IMR-90 (cell line): ENCODE results near the gene HNRNPU. TPM values are rescaled to one million over a fixed set of nuclear protein-coding genes. Genes with fewer than 3 reads are reported as not detected.

Experiments
- ATAC-seq: fragments of 200-7000 bp; cut with Tn5 transposase; 2 replicates; pipeline ENCODE4 v1.9.1; 2020; ENCODE audit warnings: low read depth, mild to moderate bottlenecking, moderate library complexity
- BruUV-seq: library from RNA; stranded (reverse); fragments of 400-500 nt; replicated peaks from 2 replicates; lab custom pipeline; 2021; lab: Mats Ljungman, UMichigan
- CTCF ChIA-PET: fragments of 300-600 bp; formaldehyde crosslinking; extraction: SDS; loops from one replicate; lab custom pipeline; 2021; ENCODE audit warnings: antibody characterized with exemption; lab: Yijun Ruan, JAX
- POLR2A ChIA-PET: fragments of 300-600 bp; sonication (Branson Sonifier 250); formaldehyde crosslinking; loops from one replicate; lab custom pipeline; 2022; ENCODE audit warnings: antibody characterized with exemption; ENCODE audit not compliant: unreplicated experiment; lab: Charles Lee
- DNase-seq: peaks from one replicate; pipeline ENCODE4 v3.0.0; 2013
- H2AFZ ChIP-seq: replicated peaks from 2 replicates; pipeline ENCODE3; 2013; ENCODE audit warnings: low read length, mild to moderate bottlenecking; ENCODE audit not compliant: poor library complexity
- H2AK5ac ChIP-seq: 2 replicates; pipeline ENCODE4 v1.6.1; 2013; ENCODE audit warnings: low read depth, low read length, inconsistent platforms
- H2AK9ac ChIP-seq: replicated peaks from 2 replicates; pipeline ENCODE3; 2013; ENCODE audit warnings: mild to moderate bottlenecking, low read depth, low read length, moderate library complexity; ENCODE audit not compliant: poor library complexity
- H2BK120ac ChIP-seq: 2 replicates; pipeline ENCODE4 v1.6.1; 2013; ENCODE audit warnings: low read depth, low read length, inconsistent platforms
- H2BK15ac ChIP-seq: 3 replicates; pipeline ENCODE4 v1.6.1; 2013; ENCODE audit warnings: low read depth, low read length, inconsistent platforms
- H2BK20ac ChIP-seq: 2 replicates; pipeline ENCODE4 v1.6.1; 2013; ENCODE audit warnings: low read depth, mild to moderate bottlenecking, inconsistent platforms, low read length, moderate library complexity
- H2BK5ac ChIP-seq: 2 replicates; pipeline ENCODE4 v1.6.1; 2013; ENCODE audit warnings: mild to moderate bottlenecking, low read depth, low read length, inconsistent platforms; ENCODE audit not compliant: poor library complexity, severe bottlenecking
- H3K14ac ChIP-seq: replicated peaks from 2 replicates; pipeline ENCODE4 v1.6.1; 2013; ENCODE audit warnings: low read depth, low read length, inconsistent platforms
- H3K18ac ChIP-seq: 2 replicates; pipeline ENCODE4 v1.6.1; 2013; ENCODE audit warnings: low read depth, low read length, control low read depth
- H3K23ac ChIP-seq: 2 replicates; pipeline ENCODE4 v1.6.1; 2013; ENCODE audit warnings: low read depth, low read length, inconsistent platforms
- H3K27ac ChIP-seq: 2 replicates; pipeline ENCODE4 v1.5.1; 2013; ENCODE audit warnings: mild to moderate bottlenecking, control low read depth, low read length; ENCODE audit not compliant: insufficient read depth
- H3K27me3 ChIP-seq: 2 replicates; pipeline ENCODE4 v1.6.1; 2013; ENCODE audit warnings: low read length; ENCODE audit not compliant: control insufficient read depth, insufficient read depth
- H3K36me3 ChIP-seq: 2 replicates; pipeline ENCODE4 v1.6.1; 2013; ENCODE audit warnings: low read length, mixed read lengths; ENCODE audit not compliant: control insufficient read depth, insufficient read depth
- H3K4ac ChIP-seq: 2 replicates; pipeline ENCODE4 v1.6.1; 2013; ENCODE audit warnings: low read depth, low read length, inconsistent platforms
- H3K4me1 ChIP-seq: 2 replicates; pipeline ENCODE4 v1.6.1; 2013; ENCODE audit warnings: low read length, mixed read lengths; ENCODE audit not compliant: control insufficient read depth, insufficient read depth
- H3K4me2 ChIP-seq: 2 replicates; pipeline ENCODE4 v1.6.1; 2013; ENCODE audit warnings: low read depth, mild to moderate bottlenecking, control low read depth, low read length, moderate library complexity
- H3K4me3 ChIP-seq: 2 replicates; pipeline ENCODE4 v1.5.1; 2013; ENCODE audit warnings: low read depth, mild to moderate bottlenecking, control low read depth, low read length, moderate library complexity; ENCODE audit not compliant: insufficient read depth
- H3K56ac ChIP-seq: 2 replicates; pipeline ENCODE4 v1.6.1; 2013; ENCODE audit warnings: low read length, inconsistent platforms; ENCODE audit not compliant: insufficient read depth; ENCODE audit errors: extremely low read depth
- H3K79me1 ChIP-seq, 2 experiments: 2 replicates each; pipeline ENCODE4 v1.6.1; 2013; ENCODE audit warnings: low read length in 2 of 2, inconsistent platforms in 1 of 2, low read depth in 1 of 2
- H3K9ac ChIP-seq: 2 replicates; pipeline ENCODE4 v1.6.1; 2013; ENCODE audit warnings: low read depth, low read length, control low read depth
- H3K9me1 ChIP-seq: 2 replicates; pipeline ENCODE4 v1.6.1; 2013; ENCODE audit warnings: low read length, inconsistent platforms; ENCODE audit not compliant: insufficient read depth
- H3K9me3 ChIP-seq: 2 replicates; pipeline ENCODE4 v1.6.1; 2013; ENCODE audit warnings: low read length; ENCODE audit not compliant: control insufficient read depth, insufficient read depth
- H4K20me1 ChIP-seq: 2 replicates; pipeline ENCODE4 v1.6.1; 2013; ENCODE audit warnings: low read length, inconsistent platforms; ENCODE audit not compliant: insufficient read depth
- H4K5ac ChIP-seq: 2 replicates; pipeline ENCODE4 v1.6.1; 2013; ENCODE audit warnings: mild to moderate bottlenecking, low read depth, low read length, control low read depth
- H4K8ac ChIP-seq, 2 experiments: 2 replicates each; pipeline ENCODE4 v1.6.1; 2013; ENCODE audit warnings: low read depth in 2 of 2, low read length in 2 of 2, control low read depth in 1 of 2, inconsistent platforms in 1 of 2
- H4K91ac ChIP-seq: 2 replicates; pipeline ENCODE4 v1.6.1; 2013; ENCODE audit warnings: low read depth, low read length, inconsistent platforms; ENCODE audit not compliant: insufficient read depth
- CEBPB ChIP-seq: IDR thresholded peaks from 2 replicates; pipeline ENCODE4 v1.6.1; 2012; ENCODE audit warnings: low read depth, low read length, improper control_type of control experiment
- CHD1 ChIP-seq: IDR thresholded peaks from 2 replicates; pipeline ENCODE4 v1.6.1; 2012; ENCODE audit warnings: low read depth, low read length, improper control_type of control experiment
- ELK1 ChIP-seq: fragments of 150-350 bp; IDR thresholded peaks from 2 replicates; pipeline ENCODE4 v1.6.1; 2016; ENCODE audit warnings: low read depth, mild to moderate bottlenecking, low read length, moderate library complexity, borderline replicate concordance
- MAFK ChIP-seq: IDR thresholded peaks from 2 replicates; pipeline ENCODE4 v1.6.1; 2012; ENCODE audit warnings: low read depth, low read length, improper control_type of control experiment
- MAZ ChIP-seq: IDR thresholded peaks from 2 replicates; pipeline ENCODE4 v1.6.1; 2012; ENCODE audit warnings: low read depth, mild to moderate bottlenecking, low read length, improper control_type of control experiment, moderate library complexity, borderline replicate concordance
- MXI1 ChIP-seq: IDR thresholded peaks from 2 replicates; pipeline ENCODE4 v1.6.1; 2012; ENCODE audit warnings: low read depth, mild to moderate bottlenecking, low read length, moderate library complexity, borderline replicate concordance
- NFE2L2 ChIP-seq: fragments of 150-350 bp; IDR thresholded peaks from 2 replicates; pipeline ENCODE4 v1.6.1; 2016; ENCODE audit warnings: low read depth, mild to moderate bottlenecking, low read length
- POLR2A ChIP-seq: IDR thresholded peaks from 2 replicates; pipeline ENCODE4 v1.6.1; 2012; ENCODE audit warnings: mild to moderate bottlenecking, low read depth, low read length
- RAD21 ChIP-seq: IDR thresholded peaks from 2 replicates; pipeline ENCODE4 v1.6.1; 2012; ENCODE audit warnings: low read length, improper control_type of control experiment
- RCOR1 ChIP-seq: IDR thresholded peaks from 2 replicates; pipeline ENCODE4 v1.6.1; 2012; ENCODE audit warnings: mild to moderate bottlenecking, low read length, improper control_type of control experiment; ENCODE audit not compliant: insufficient replicate concordance
- RFX5 ChIP-seq: IDR thresholded peaks from 2 replicates; pipeline ENCODE4 v1.8.0; 2012; ENCODE audit warnings: low read depth, mild to moderate bottlenecking, low read length, moderate library complexity
- SMC3 ChIP-seq: fragments of 150-350 bp; IDR thresholded peaks from 2 replicates; pipeline ENCODE4 v1.6.1; 2016; ENCODE audit warnings: low read depth, mild to moderate bottlenecking, antibody characterized with exemption, low read length, moderate library complexity
- WGBS, 2 experiments: methylation state at CpG; one replicate each; pipeline versions ENCODE4 v1.1.5 to v1.1.7; 2013; ENCODE audit warnings: missing lambda C conversion rate in 2 of 2; ENCODE audit not compliant: insufficient read length in 1 of 2; ENCODE audit errors: extremely low coverage in 2 of 2; 5-methylcytosine and 5-hydroxymethylcytosine counted together
- dilution Hi-C: fragments of 300-500 bp; cut with HindIII; formaldehyde crosslinking; loops from one replicate; pipeline ENCODE4 v1.14.3; 2018; ENCODE audit warnings: low sequenced_read_pairs; ENCODE audit not compliant: unreplicated experiment
- in situ Hi-C: fragments of 300-500 bp; cut with MboI; formaldehyde crosslinking; loops from 3 replicates; pipeline ENCODE4 v1.14.3; 2019; ENCODE audit warnings: low sequenced_read_pairs, inconsistent platforms, mixed read lengths
- intact Hi-C: fragments of 100-400 bp; cut with micrococcal nuclease; formaldehyde crosslinking; loops from 2 replicates; pipeline ENCODE4 v1.10.0; 2022
- polyA plus RNA-seq, 3 experiments: library from polyadenylated mRNA; depleted of rRNA; stranded (reverse); fragments of >200 nt; gene quantifications; 2 replicates each; pipeline ENCODE4 v1.2.3, GENCODE V29; 2012; ENCODE audit warnings: low replicate concordance in 1 of 3
- total RNA-seq: library from RNA; depleted of rRNA; stranded (reverse); fragments of >200 nt; gene quantifications from 2 replicates; pipeline ENCODE4 v1.2.3, GENCODE V29; 2012
- TF ChIP-seq, protein P1 (sequence below): conservative IDR thresholded peaks from 2 replicates; pipeline ENCODE4 v1.5.1; 2012; ENCODE audit warnings: mild to moderate bottlenecking, low read depth, low read length, improper control_type of control experiment

The HNRNPU gene
- total and polyA plus RNA-seq, 2 of the 4 experiments (the other 2 are of a cell fraction) = 151 to 169 TPM

DNA sequence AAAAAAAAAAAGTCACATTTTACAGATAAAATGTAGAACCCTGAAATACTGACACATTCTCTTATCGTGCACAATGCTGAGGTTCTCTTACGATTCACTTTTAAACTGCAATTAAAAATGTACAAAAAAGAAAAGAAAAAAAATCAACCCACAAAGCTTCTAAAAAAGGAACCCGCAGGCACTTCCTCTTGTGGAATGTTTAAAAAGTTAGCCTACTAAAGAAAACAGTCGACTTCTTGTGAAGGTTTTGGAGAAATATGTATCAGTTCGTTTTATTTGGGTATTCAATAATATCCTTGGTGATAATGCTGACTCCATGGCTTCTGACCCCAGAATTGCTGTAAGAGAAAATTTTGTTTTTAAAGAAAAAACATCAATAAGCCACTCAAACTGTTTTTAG, 10.2 kb downstream of the HNRNPU start:
- no peak overlapping the region for H2BK20ac ChIP-seq
- no peaks in the 10 kb centered on the region for H3K9me3 ChIP-seq
- H3K18ac ChIP-seq = no peak overlapping the region
- no peak overlapping the region for H4K91ac ChIP-seq
- WGBS, 2 experiments = no CpG with 5 or more reads among the region's 5 CpGs
- H2BK15ac ChIP-seq = no peak overlapping the region
- H3K4me3 ChIP-seq = no peak overlapping the region
- no peak overlapping the region for H3K9ac ChIP-seq
- peaks cover 51% of the 10 kb centered on the region for H3K36me3 ChIP-seq
- CTCF ChIA-PET = no interaction called here
- H3K4me2 ChIP-seq = no peak overlapping the region
- BruUV-seq = no TSS peak
- H2AK9ac ChIP-seq = no peak overlapping the region
- H2AK5ac ChIP-seq = no peak overlapping the region
- ATAC-seq (no peak), DNase-seq (no peak)
- intact Hi-C loops (no loop called here), dilution Hi-C loops (no loop called here), in situ Hi-C loops (no loop called here)
- TF ChIP-seq SMC3 (no peak), POLR2A (no peak), MXI1 (no peak), MAZ (no peak), RAD21 (no peak), RCOR1 (no peak), CHD1 (no peak), CEBPB (no peak), NFE2L2 (no peak), RFX5 (no peak), MAFK (no peak), ELK1 (no peak)
- TF ChIP-seq, protein P1, sequence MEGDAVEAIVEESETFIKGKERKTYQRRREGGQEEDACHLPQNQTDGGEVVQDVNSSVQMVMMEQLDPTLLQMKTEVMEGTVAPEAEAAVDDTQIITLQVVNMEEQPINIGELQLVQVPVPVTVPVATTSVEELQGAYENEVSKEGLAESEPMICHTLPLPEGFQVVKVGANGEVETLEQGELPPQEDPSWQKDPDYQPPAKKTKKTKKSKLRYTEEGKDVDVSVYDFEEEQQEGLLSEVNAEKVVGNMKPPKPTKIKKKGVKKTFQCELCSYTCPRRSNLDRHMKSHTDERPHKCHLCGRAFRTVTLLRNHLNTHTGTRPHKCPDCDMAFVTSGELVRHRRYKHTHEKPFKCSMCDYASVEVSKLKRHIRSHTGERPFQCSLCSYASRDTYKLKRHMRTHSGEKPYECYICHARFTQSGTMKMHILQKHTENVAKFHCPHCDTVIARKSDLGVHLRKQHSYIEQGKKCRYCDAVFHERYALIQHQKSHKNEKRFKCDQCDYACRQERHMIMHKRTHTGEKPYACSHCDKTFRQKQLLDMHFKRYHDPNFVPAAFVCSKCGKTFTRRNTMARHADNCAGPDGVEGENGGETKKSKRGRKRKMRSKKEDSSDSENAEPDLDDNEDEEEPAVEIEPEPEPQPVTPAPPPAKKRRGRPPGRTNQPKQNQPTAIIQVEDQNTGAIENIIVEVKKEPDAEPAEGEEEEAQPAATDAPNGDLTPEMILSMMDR = no peak
- no peak overlapping the region for H3K4ac ChIP-seq
- H3K23ac ChIP-seq = no peak overlapping the region
- H3K79me1 ChIP-seq = peaks cover 18 to 48% of the 10 kb centered on the region in 2 experiments; a peak in 3 of 4 replicates
- H3K27me3 ChIP-seq = no peaks in the 10 kb centered on the region
- H4K5ac ChIP-seq = no peak overlapping the region
- H4K20me1 ChIP-seq = peaks cover 52% of the 10 kb centered on the region
- H3K27ac ChIP-seq = no peak overlapping the region
- no peaks in the 10 kb centered on the region for H3K4me1 ChIP-seq
- POLR2A ChIA-PET = no interaction called here
- H3K9me1 ChIP-seq = no peaks in the 10 kb centered on the region
- no peak overlapping the region for H2BK120ac ChIP-seq
- H3K56ac ChIP-seq = no peak overlapping the region
- no peak overlapping the region for H2AFZ ChIP-seq
- no peak overlapping the region for H2BK5ac ChIP-seq
- H4K8ac ChIP-seq = no peak overlapping the region
- H3K14ac ChIP-seq = no peak overlapping the region
